Measurements from ENCODE around the gene IGFL1. TPM values are rescaled to one million over a fixed set of nuclear protein-coding genes. Genes with fewer than 3 reads are reported as not detected.

The IGFL1 gene
- total and polyA plus RNA-seq, 2 of the 4 experiments (the other 2 are of a cell fraction) = not detected

- ATAC-seq (ENCODE audit: low read depth) = no peak
- BruUV-seq (replicated peaks) = no TSS peak
Measured at GRCh38 chr19:46216612-46217011, 12.9 kb upstream of the IGFL1 start.

More at GRCh38 chr19:46216612-46217011, 12.9 kb upstream of the IGFL1 start:
- Histone ChIP-seq H2BK120ac (ENCODE audit: low read depth, low read length) (no peak overlapping the region), H3K9me3 (ENCODE audit: control insufficient read depth, insufficient read depth, low read length) (no peaks in the 10 kb centered on the region), H3K4me1 (ENCODE audit: control insufficient read depth, insufficient read depth, low read length) (no peaks in the 10 kb centered on the region), H3K4me2 (ENCODE audit: low read depth, low read length) (no peak overlapping the region), H4K91ac (ENCODE audit: insufficient read depth, low read depth, low read length) (no peak overlapping the region), H2AK9ac (replicated peaks; ENCODE audit: low read depth, low read length, poor library complexity) (no peak overlapping the region), H3K9ac (ENCODE audit: low read depth, low read length) (no peak overlapping the region), H3K23ac (ENCODE audit: low read depth, low read length) (no peak overlapping the region), H3K27me3 (ENCODE audit: control insufficient read depth, insufficient read depth, low read length) (peaks cover 15% of the 10 kb centered on the region), H2AFZ (replicated peaks; ENCODE audit: low read length, poor library complexity) (no peak overlapping the region), H3K9me1 (ENCODE audit: insufficient read depth, low read length) (no peaks in the 10 kb centered on the region), H4K5ac (ENCODE audit: low read depth, low read length) (no peak overlapping the region), H3K27ac (ENCODE audit: insufficient read depth, low read length) (no peak overlapping the region), H3K18ac (ENCODE audit: low read depth, low read length) (no peak overlapping the region), H3K56ac (ENCODE audit: extremely low read depth, insufficient read depth, low read length) (no peak overlapping the region), H3K4me3 (ENCODE audit: insufficient read depth, low read depth, low read length) (no peak overlapping the region), H3K14ac (replicated peaks; ENCODE audit: low read depth, low read length) (no peak overlapping the region), H2BK20ac (ENCODE audit: low read depth, low read length) (no peak overlapping the region), H4K20me1 (ENCODE audit: insufficient read depth, low read length) (no peaks in the 10 kb centered on the region), H2BK15ac (ENCODE audit: low read depth, low read length) (no peak overlapping the region), H3K36me3 (ENCODE audit: control insufficient read depth, insufficient read depth, low read length) (no peaks in the 10 kb centered on the region), H4K8ac (ENCODE audit: low read depth in 2 of 2, low read length in 2 of 2) (no peak overlapping the region), H2AK5ac (ENCODE audit: low read depth, low read length) (no peak overlapping the region), H3K79me1 (ENCODE audit: low read depth in 1 of 2, low read length in 2 of 2) (no peaks in the 10 kb centered on the region), H3K4ac (ENCODE audit: low read depth, low read length) (no peak overlapping the region), H2BK5ac (ENCODE audit: low read depth, low read length, poor library complexity, severe bottlenecking) (no peak overlapping the region)
- 0% methylated on average over 1 of the region's 4 CpGs; no CpG with 5 or more reads in 1 of the 2 experiments for whole genome bisulfite sequencing, 2 experiments (ENCODE audit: extremely low coverage in 2 of 2, insufficient read length in 1 of 2)
- ChIA-PET CTCF (no interaction called here), POLR2A (ENCODE audit: unreplicated experiment) (no interaction called here)
- DNase-seq = no peak
- TF ChIP-seq MAFK (IDR thresholded peaks at IDR 0.05; ENCODE audit: low read depth, low read length) (no peak), CHD1 (IDR thresholded peaks at IDR 0.05; ENCODE audit: low read depth, low read length) (no peak), SMC3 (IDR thresholded peaks at IDR 0.05; ENCODE audit: low read depth, low read length) (no peak), FOS (IDR thresholded peaks at IDR 0.05; ENCODE audit: low read depth, low read length) (no peak), CTCF (conservative IDR thresholded peaks at IDR 0.05; ENCODE audit: low read depth, low read length) (no peak), MAZ (IDR thresholded peaks at IDR 0.05; ENCODE audit: borderline replicate concordance, low read depth, low read length) (no peak), USF2 (IDR thresholded peaks at IDR 0.05; ENCODE audit: low read depth, low read length) (no peak), CEBPB (IDR thresholded peaks at IDR 0.05; ENCODE audit: low read depth, low read length) (no peak), NFE2L2 (IDR thresholded peaks at IDR 0.05; ENCODE audit: low read depth, low read length) (no peak), POLR2A (IDR thresholded peaks at IDR 0.05; ENCODE audit: low read depth, low read length) (no peak), RFX5 (IDR thresholded peaks at IDR 0.05; ENCODE audit: low read depth, low read length) (no peak), MXI1 (IDR thresholded peaks at IDR 0.05; ENCODE audit: borderline replicate concordance, low read depth, low read length) (no peak), ELK1 (IDR thresholded peaks at IDR 0.05; ENCODE audit: borderline replicate concordance, low read depth, low read length) (no peak), RCOR1 (IDR thresholded peaks at IDR 0.05; ENCODE audit: insufficient replicate concordance, low read length) (no peak), RAD21 (IDR thresholded peaks at IDR 0.05; ENCODE audit: low read length) (no peak), BHLHE40 (IDR thresholded peaks at IDR 0.05; ENCODE audit: low read depth, low read length) (no peak)
- in situ Hi-C loops (cut with MboI; ENCODE audit: low sequenced_read_pairs) = no loop called here
- dilution Hi-C loops (cut with HindIII; ENCODE audit: low sequenced_read_pairs, unreplicated experiment) = no loop called here
- intact Hi-C loops (cut with micrococcal nuclease) = no loop called here
